Small intestine (tissue), 7 donors: ENCODE data around the gene PTPRE. TPM values are rescaled to one million over a fixed set of nuclear protein-coding genes. Genes with fewer than 3 reads are reported as not detected.

Experiments used
- DNase-seq, 2 donors: peaks; one replicate each; pipeline versions ENCODE4 v3.0.0 to v3.0.0-alpha.2; 2013
- FAIRE-seq: peaks from 2 replicates; lab custom pipeline; 2012; peaks lifted over from hg19 to GRCh38; lab: Jason Lieb, UNC
- H3K27ac ChIP-seq, 3 donors: one replicate each; pipeline ENCODE4 v1.5.1; 2013; ENCODE audit warnings: low read length in 2 of 3, mild to moderate bottlenecking in 2 of 3, control low read depth in 1 of 3, inconsistent platforms in 1 of 3, low read depth in 1 of 3, moderate library complexity in 1 of 3
- H3K27me3 ChIP-seq, 3 donors: one replicate each; pipeline ENCODE4 v1.6.1; 2013; ENCODE audit warnings: low read length in 3 of 3, inconsistent platforms in 1 of 3; ENCODE audit not compliant: control insufficient read depth in 3 of 3, insufficient read depth in 3 of 3
- H3K36me3 ChIP-seq, 3 donors: one replicate each; pipeline ENCODE4 v1.6.1; 2013; ENCODE audit warnings: low read length in 3 of 3, inconsistent platforms in 1 of 3, low read depth in 1 of 3, mild to moderate bottlenecking in 1 of 3, moderate library complexity in 1 of 3; ENCODE audit not compliant: control insufficient read depth in 3 of 3, insufficient read depth in 2 of 3
- H3K4me1 ChIP-seq, 3 donors: one replicate each; pipeline ENCODE4 v1.6.1; 2013; ENCODE audit warnings: low read length in 2 of 3, inconsistent platforms in 1 of 3, low read depth in 1 of 3, mild to moderate bottlenecking in 1 of 3, moderate library complexity in 1 of 3; ENCODE audit not compliant: control insufficient read depth in 3 of 3, insufficient read depth in 2 of 3
- H3K4me3 ChIP-seq, 3 donors: one replicate each; pipeline ENCODE4 v1.5.1; 2013; ENCODE audit warnings: low read length in 3 of 3, control low read depth in 1 of 3, inconsistent platforms in 1 of 3, low read depth in 1 of 3, mild to moderate bottlenecking in 1 of 3, moderate library complexity in 1 of 3
- H3K9me3 ChIP-seq, 2 donors: one replicate each; pipeline ENCODE4 v1.6.1; 2013; ENCODE audit warnings: low read depth in 1 of 2, low read length in 1 of 2; ENCODE audit not compliant: control insufficient read depth in 2 of 2, insufficient read depth in 1 of 2
- WGBS, 3 donors: extraction: QIAGEN DNeasy Blood & Tissue Kit; methylation state at CpG; one replicate each; pipeline ENCODE4 v1.1.7; 2013; 5-methylcytosine and 5-hydroxymethylcytosine counted together
- polyA plus RNA-seq, 4 donors: library from polyadenylated mRNA; stranded (reverse) in 3 of 4; unstranded in 1 of 4; fragments of 200-250 nt in 3 of 4; fragments of 120-200 nt in 1 of 4; gene quantifications; one replicate each; pipeline versions ENCODE4 v1.2.1 to v1.2.3, GENCODE V29; 2013
- donor health status: healthy with polysubstance abuse.
- donor health status: control.
- donor health status: control.
- donor health status: Bipolar disorder and iron deficiency.
- donor health status: healthy.

Gene PTPRE
- polyA plus RNA-seq, 4 donors, result 2.7 to 21.0 (median 6.2) TPM

- Histone ChIP-seq H3K27ac (peak overlapping the region in 1 of 3 donors; percentile 90), H3K4me1 (peaks cover 0 to 5% (median 0%) of the 10 kb centered on the region in 3 donors), H3K36me3 (peaks cover 0 to 6% (median 0%) of the 10 kb centered on the region in 3 donors), H3K9me3 (peaks cover 0 to 5% of the 10 kb centered on the region in 2 donors), H3K4me3 (no peak overlapping the region), H3K27me3 (no peaks in the 10 kb centered on the region)
- WGBS, 3 donors, result 52 to 75% (median 65%) methylated on average over 10 of the region's 10 CpGs
- DNase-seq, result no peak
- no peak for FAIRE-seq
These were observed 21.3 kb downstream of the PTPRE start for GRCh38 chr10:127928021-127928806.

GRCh38 chr10:127932521-127933270 is 25.8 kb downstream of the PTPRE start:
- DNase-seq (no peak), FAIRE-seq (no peak)
- WGBS, 3 donors, result 90 to 95% (median 94%) methylated on average over 15 of the region's 15 CpGs
- H3K27ac ChIP-seq, result no peak overlapping the region
- no peaks in the 10 kb centered on the region for H3K27me3 ChIP-seq
- peaks cover 0 to 23% (median 2%) of the 10 kb centered on the region in 3 donors for H3K36me3 ChIP-seq
- H3K9me3 ChIP-seq, result peaks cover 0 to 5% of the 10 kb centered on the region in 2 donors
- H3K4me3 ChIP-seq, result no peak overlapping the region
- H3K4me1 ChIP-seq, result peaks cover 0 to 2% (median 0%) of the 10 kb centered on the region in 3 donors

- Histone ChIP-seq H3K36me3 (peaks cover 0 to 23% (median 2%) of the 10 kb centered on the region in 3 donors), H3K4me1 (peaks cover 0 to 2% (median 0%) of the 10 kb centered on the region in 3 donors), H3K27me3 (no peaks in the 10 kb centered on the region), H3K9me3 (peaks cover 0 to 5% of the 10 kb centered on the region in 2 donors), H3K4me3 (no peak overlapping the region), H3K27ac (no peak overlapping the region)
- FAIRE-seq (no peak), DNase-seq (no peak)
- 83 to 90% (median 88%) methylated on average over 5 of the region's 5 CpGs for WGBS, 3 donors
These were observed 26.4 kb downstream of the PTPRE start for GRCh38 chr10:127933271-127933670.

GRCh38 chr10:127934383-127934782 is 27.5 kb downstream of the PTPRE start:
- Histone ChIP-seq H3K4me3 (no peak overlapping the region), H3K9me3 (peaks cover 0 to 5% of the 10 kb centered on the region in 2 donors), H3K36me3 (peaks cover 0 to 23% (median 2%) of the 10 kb centered on the region in 3 donors), H3K27me3 (no peaks in the 10 kb centered on the region), H3K27ac (no peak overlapping the region), H3K4me1 (no peaks in the 10 kb centered on the region)
- WGBS, 3 donors, result 95 to 98% (median 95%) methylated on average over 14 of the region's 14 CpGs
- DNase-seq (no peak), FAIRE-seq (no peak)

- Histone ChIP-seq H3K4me3 (no peak overlapping the region), H3K27me3 (no peaks in the 10 kb centered on the region), H3K27ac (peak overlapping the region in 1 of 3 donors; percentile 14), H3K4me1 (no peaks in the 10 kb centered on the region), H3K36me3 (peaks cover 0 to 23% (median 2%) of the 10 kb centered on the region in 3 donors), H3K9me3 (peaks cover 0 to 5% of the 10 kb centered on the region in 2 donors)
- FAIRE-seq, result no peak
- WGBS, 3 donors, result 74 to 89% (median 87%) methylated on average over 16 of the region's 16 CpGs
- DNase-seq, result no peak
These were observed 28.2 kb downstream of the PTPRE start for GRCh38 chr10:127935071-127935561.

GRCh38 chr10:127937069-127937468 is 30.2 kb downstream of the PTPRE start:
- Histone ChIP-seq H3K27ac (no peak overlapping the region), H3K4me1 (no peaks in the 10 kb centered on the region), H3K36me3 (peaks cover 0 to 24% (median 2%) of the 10 kb centered on the region in 3 donors), H3K9me3 (peaks cover 0 to 5% of the 10 kb centered on the region in 2 donors), H3K4me3 (no peak overlapping the region), H3K27me3 (no peaks in the 10 kb centered on the region)
- FAIRE-seq, result no peak
- DNase-seq, result no peak

- no peak for FAIRE-seq
- peaks cover 0 to 18% (median 2%) of the 10 kb centered on the region in 3 donors for H3K36me3 ChIP-seq
- no peak overlapping the region for H3K4me3 ChIP-seq
- no peak overlapping the region for H3K27ac ChIP-seq
- no peak for DNase-seq
- H3K4me1 ChIP-seq, result no peaks in the 10 kb centered on the region
- H3K27me3 ChIP-seq, result no peaks in the 10 kb centered on the region
- H3K9me3 ChIP-seq, result no peaks in the 10 kb centered on the region
- WGBS, 3 donors, result 49 to 57% (median 56%) methylated on average over 5 of the region's 5 CpGs
These were observed 31.1 kb downstream of the PTPRE start for GRCh38 chr10:127937915-127938463.

GRCh38 chr10:127939786-127940330 is 33.0 kb downstream of the PTPRE start:
- peaks cover 0 to 1% (median 0%) of the 10 kb centered on the region in 3 donors for H3K4me1 ChIP-seq
- 69 to 97% (median 88%) methylated on average over 4 of the region's 4 CpGs for WGBS, 3 donors
- peaks cover 0 to 17% (median 1%) of the 10 kb centered on the region in 3 donors for H3K36me3 ChIP-seq
- no peak overlapping the region for H3K4me3 ChIP-seq
- no peak overlapping the region for H3K27ac ChIP-seq
- no peak for FAIRE-seq
- no peaks in the 10 kb centered on the region for H3K27me3 ChIP-seq
- DNase-seq, result no peak
- no peaks in the 10 kb centered on the region for H3K9me3 ChIP-seq
